Activated T-cell treated with anti-CD3 and anti-CD28 coated beads for 24 hours (primary cell): Measurements from ENCODE around the gene CDH8.
"Not testable (repeated sequence)": the region's sequence is repeated elsewhere in the genome, so short reads cannot be mapped to it uniquely, and the experiment has no call there.

ENCODE experiments used
- DNase-seq: peaks from one replicate; pipeline ENCODE4 v3.0.0-alpha.2; 2020; ENCODE audit warnings: low read depth

CDH8 gene

GRCh38 chr16:61936522-61936921, 99.7 kb downstream of the CDH8 start:
- no peak for DNase-seq

- no peak for DNase-seq
These were observed 101.6 kb downstream of the CDH8 start for GRCh38 chr16:61934601-61935000.

GRCh38 chr16:61929776-61930175, 106.5 kb downstream of the CDH8 start:
- DNase-seq, result no peak

GRCh38 chr16:61926766-61927165, 109.5 kb downstream of the CDH8 start:
- DNase-seq, result no peak

- DNase-seq, result no peak
These were observed 112.6 kb downstream of the CDH8 start for GRCh38 chr16:61923629-61924028.

GRCh38 chr16:61921373-61921772, 114.9 kb downstream of the CDH8 start:
- DNase-seq, result no peak

- not testable (repeated sequence) for DNase-seq
These were observed 118.1 kb downstream of the CDH8 start for GRCh38 chr16:61917865-61918826.

- DNase-seq, result no peak
These were observed 120.7 kb downstream of the CDH8 start for GRCh38 chr16:61915569-61915968.

GRCh38 chr16:61909074-61909473, 127.2 kb downstream of the CDH8 start:
- DNase-seq, result no peak

GRCh38 chr16:61908426-61908825, 127.8 kb downstream of the CDH8 start:
- no peak for DNase-seq

- no peak for DNase-seq
These were observed 134.5 kb downstream of the CDH8 start for GRCh38 chr16:61901689-61902088.

- no peak for DNase-seq
These were observed 135.8 kb downstream of the CDH8 start for GRCh38 chr16:61900482-61900881.

GRCh38 chr16:61897657-61898056, 138.6 kb downstream of the CDH8 start:
- no peak for DNase-seq

GRCh38 chr16:61892531-61892930, 143.7 kb downstream of the CDH8 start:
- no peak for DNase-seq

- DNase-seq, result no peak
These were observed 144.8 kb downstream of the CDH8 start for GRCh38 chr16:61891460-61891859.

GRCh38 chr16:61890386-61890785, 145.9 kb downstream of the CDH8 start:
- no peak for DNase-seq

GRCh38 chr16:61887903-61888302, 148.3 kb downstream of the CDH8 start:
- no peak for DNase-seq

GRCh38 chr16:61885343-61885742, 150.9 kb downstream of the CDH8 start:
- DNase-seq, result no peak

- DNase-seq, result no peak
These were observed 156.9 kb downstream of the CDH8 start for GRCh38 chr16:61879306-61879705.

GRCh38 chr16:61877436-61877835, 158.8 kb downstream of the CDH8 start:
- no peak for DNase-seq

GRCh38 chr16:61872778-61873119, 163.5 kb downstream of the CDH8 start:
- DNase-seq, result no peak

- DNase-seq, result no peak
These were observed 164.1 kb downstream of the CDH8 start for GRCh38 chr16:61871837-61872777.
